ENCODE measurements around the gene CENPS. TPM values are rescaled to one million over a fixed set of nuclear protein-coding genes. Genes with fewer than 3 reads are reported as not detected.
A peak's percentile ranks its signal among the peaks of the same experiment; 100 is the strongest.

The CENPS gene
- total and polyA plus RNA-seq, 2 of the 13 experiments (the other 11 are each of a cell fraction or from before 2014, with no cell fraction given), result 3.3 to 22.0 TPM

DNA sequence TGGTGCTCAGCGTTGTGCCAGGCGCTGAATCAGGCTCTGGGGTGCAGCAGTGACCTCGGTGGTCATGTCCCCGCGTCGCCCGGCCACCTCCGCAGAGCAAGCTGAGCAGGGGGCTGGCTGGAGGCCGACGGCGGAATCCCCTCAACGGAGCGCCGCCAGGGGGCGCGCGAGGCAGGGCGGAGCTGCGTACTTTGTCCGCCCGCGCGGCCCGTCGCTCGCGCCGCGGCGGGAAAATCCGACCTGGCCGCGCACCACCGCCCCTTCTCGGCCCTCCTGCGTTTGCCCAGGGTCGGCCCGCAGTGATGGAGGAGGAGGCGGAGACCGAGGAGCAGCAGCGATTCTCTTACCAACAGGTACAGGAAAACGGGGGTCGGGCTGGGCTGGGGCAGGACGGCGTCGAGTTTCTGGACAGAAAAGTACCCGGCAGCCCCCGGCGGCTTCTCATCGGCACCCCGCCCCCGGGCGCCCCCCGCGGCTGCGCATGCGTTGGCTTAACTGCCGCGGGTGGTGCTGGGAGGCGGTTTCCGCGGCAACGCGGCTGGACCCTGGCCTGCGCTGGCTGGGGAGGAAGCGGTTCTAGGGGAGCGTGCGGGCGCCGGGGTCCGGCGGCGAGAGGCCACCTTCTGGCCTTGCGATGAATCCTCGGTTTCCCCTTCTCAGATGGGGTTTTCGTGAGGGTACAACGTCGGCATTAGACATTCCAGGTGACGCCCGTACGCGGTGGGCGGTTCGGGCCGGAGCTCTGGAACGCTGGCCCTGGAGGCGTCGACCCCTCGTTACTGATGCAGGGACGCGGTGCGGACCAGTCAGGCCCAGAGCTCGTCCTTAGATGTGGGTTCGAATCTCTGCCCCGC lies at the start of gene CENPS (continued):
- TF ChIP-seq, protein P1, sequence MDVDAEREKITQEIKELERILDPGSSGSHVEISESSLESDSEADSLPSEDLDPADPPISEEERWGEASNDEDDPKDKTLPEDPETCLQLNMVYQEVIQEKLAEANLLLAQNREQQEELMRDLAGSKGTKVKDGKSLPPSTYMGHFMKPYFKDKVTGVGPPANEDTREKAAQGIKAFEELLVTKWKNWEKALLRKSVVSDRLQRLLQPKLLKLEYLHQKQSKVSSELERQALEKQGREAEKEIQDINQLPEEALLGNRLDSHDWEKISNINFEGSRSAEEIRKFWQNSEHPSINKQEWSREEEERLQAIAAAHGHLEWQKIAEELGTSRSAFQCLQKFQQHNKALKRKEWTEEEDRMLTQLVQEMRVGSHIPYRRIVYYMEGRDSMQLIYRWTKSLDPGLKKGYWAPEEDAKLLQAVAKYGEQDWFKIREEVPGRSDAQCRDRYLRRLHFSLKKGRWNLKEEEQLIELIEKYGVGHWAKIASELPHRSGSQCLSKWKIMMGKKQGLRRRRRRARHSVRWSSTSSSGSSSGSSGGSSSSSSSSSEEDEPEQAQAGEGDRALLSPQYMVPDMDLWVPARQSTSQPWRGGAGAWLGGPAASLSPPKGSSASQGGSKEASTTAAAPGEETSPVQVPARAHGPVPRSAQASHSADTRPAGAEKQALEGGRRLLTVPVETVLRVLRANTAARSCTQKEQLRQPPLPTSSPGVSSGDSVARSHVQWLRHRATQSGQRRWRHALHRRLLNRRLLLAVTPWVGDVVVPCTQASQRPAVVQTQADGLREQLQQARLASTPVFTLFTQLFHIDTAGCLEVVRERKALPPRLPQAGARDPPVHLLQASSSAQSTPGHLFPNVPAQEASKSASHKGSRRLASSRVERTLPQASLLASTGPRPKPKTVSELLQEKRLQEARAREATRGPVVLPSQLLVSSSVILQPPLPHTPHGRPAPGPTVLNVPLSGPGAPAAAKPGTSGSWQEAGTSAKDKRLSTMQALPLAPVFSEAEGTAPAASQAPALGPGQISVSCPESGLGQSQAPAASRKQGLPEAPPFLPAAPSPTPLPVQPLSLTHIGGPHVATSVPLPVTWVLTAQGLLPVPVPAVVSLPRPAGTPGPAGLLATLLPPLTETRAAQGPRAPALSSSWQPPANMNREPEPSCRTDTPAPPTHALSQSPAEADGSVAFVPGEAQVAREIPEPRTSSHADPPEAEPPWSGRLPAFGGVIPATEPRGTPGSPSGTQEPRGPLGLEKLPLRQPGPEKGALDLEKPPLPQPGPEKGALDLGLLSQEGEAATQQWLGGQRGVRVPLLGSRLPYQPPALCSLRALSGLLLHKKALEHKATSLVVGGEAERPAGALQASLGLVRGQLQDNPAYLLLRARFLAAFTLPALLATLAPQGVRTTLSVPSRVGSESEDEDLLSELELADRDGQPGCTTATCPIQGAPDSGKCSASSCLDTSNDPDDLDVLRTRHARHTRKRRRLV (CRISPR knock-in tag; IDR thresholded peaks at IDR 0.05), result peak; percentile 91; the same call in 1 of the 2 replicates
- TF ChIP-seq TCF7 (IDR thresholded peaks at IDR 0.05; ENCODE audit: low read depth), result no peak
- peak; percentile 76; the same call in 1 of the 2 replicates for TF ChIP-seq SP4 (CRISPR knock-in tag; IDR thresholded peaks at IDR 0.05)
- peak; percentile 74; the same call in 1 of the 2 replicates for TF ChIP-seq ZSCAN31 (CRISPR knock-in tag; IDR thresholded peaks at IDR 0.05; ENCODE audit: low read depth)
- TF ChIP-seq ZNF562 (CRISPR knock-in tag; IDR thresholded peaks at IDR 0.05; ENCODE audit: borderline replicate concordance), result peak; percentile 93
- TF ChIP-seq PHF20 (CRISPR knock-in tag; IDR thresholded peaks at IDR 0.05), result peak; percentile 82
- TF ChIP-seq, protein P2, sequence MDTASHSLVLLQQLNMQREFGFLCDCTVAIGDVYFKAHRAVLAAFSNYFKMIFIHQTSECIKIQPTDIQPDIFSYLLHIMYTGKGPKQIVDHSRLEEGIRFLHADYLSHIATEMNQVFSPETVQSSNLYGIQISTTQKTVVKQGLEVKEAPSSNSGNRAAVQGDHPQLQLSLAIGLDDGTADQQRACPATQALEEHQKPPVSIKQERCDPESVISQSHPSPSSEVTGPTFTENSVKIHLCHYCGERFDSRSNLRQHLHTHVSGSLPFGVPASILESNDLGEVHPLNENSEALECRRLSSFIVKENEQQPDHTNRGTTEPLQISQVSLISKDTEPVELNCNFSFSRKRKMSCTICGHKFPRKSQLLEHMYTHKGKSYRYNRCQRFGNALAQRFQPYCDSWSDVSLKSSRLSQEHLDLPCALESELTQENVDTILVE (CRISPR knock-in tag; IDR thresholded peaks at IDR 0.05), result peak; percentile 83; the same call in 1 of the 2 replicates
- TF ChIP-seq, protein P3, sequence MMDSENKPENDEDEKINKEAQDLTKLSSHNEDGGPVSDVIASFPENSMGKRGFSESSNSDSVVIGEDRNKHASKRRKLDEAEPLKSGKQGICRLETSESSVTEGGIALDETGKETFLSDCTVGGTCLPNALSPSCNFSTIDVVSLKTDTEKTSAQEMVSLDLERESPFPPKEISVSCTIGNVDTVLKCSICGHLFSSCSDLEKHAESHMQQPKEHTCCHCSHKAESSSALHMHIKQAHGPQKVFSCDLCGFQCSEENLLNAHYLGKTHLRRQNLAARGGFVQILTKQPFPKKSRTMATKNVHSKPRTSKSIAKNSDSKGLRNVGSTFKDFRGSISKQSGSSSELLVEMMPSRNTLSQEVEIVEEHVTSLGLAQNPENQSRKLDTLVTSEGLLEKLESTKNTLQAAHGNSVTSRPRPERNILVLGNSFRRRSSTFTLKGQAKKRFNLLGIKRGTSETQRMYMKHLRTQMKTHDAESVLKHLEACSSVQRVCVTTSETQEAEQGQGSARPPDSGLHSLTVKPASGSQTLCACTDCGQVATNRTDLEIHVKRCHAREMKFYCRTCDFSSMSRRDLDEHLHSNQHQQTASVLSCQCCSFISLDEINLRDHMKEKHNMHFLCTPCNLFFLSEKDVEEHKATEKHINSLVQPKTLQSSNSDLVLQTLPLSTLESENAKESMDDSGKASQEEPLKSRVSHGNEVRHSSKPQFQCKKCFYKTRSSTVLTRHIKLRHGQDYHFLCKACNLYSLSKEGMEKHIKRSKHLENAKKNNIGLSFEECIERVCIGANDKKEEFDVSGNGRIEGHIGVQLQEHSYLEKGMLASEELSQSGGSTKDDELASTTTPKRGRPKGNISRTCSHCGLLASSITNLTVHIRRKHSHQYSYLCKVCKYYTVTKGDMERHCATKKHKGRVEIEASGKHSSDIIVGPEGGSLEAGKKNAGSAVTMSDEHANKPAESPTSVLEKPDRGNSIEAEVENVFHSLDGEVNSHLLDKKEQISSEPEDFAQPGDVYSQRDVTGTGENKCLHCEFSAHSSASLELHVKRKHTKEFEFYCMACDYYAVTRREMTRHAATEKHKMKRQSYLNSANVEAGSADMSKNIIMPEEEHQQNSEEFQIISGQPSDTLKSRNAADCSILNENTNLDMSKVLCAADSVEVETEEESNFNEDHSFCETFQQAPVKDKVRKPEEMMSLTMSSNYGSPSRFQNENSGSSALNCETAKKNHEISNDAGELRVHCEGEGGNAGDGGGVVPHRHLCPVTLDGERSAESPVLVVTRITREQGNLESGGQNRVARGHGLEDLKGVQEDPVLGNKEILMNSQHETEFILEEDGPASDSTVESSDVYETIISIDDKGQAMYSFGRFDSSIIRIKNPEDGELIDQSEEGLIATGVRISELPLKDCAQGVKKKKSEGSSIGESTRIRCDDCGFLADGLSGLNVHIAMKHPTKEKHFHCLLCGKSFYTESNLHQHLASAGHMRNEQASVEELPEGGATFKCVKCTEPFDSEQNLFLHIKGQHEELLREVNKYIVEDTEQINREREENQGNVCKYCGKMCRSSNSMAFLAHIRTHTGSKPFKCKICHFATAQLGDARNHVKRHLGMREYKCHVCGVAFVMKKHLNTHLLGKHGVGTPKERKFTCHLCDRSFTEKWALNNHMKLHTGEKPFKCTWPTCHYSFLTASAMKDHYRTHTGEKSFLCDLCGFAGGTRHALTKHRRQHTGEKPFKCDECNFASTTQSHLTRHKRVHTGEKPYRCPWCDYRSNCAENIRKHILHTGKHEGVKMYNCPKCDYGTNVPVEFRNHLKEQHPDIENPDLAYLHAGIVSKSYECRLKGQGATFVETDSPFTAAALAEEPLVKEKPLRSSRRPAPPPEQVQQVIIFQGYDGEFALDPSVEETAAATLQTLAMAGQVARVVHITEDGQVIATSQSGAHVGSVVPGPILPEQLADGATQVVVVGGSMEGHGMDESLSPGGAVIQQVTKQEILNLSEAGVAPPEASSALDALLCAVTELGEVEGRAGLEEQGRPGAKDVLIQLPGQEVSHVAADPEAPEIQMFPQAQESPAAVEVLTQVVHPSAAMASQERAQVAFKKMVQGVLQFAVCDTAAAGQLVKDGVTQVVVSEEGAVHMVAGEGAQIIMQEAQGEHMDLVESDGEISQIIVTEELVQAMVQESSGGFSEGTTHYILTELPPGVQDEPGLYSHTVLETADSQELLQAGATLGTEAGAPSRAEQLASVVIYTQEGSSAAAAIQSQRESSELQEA (CRISPR knock-in tag; IDR thresholded peaks at IDR 0.05; ENCODE audit: not compliant biosample characterization), result peak; percentile 89
- TF ChIP-seq ZNF792 (CRISPR knock-in tag; IDR thresholded peaks at IDR 0.05), result peak; percentile 83
- TF ChIP-seq ZNF841 (CRISPR knock-in tag; IDR thresholded peaks at IDR 0.05; ENCODE audit: borderline replicate concordance), result peak; percentile 94
- TF ChIP-seq MBD4 (IDR thresholded peaks at IDR 0.05; ENCODE audit: borderline replicate concordance, low read length), result no peak
- peak; percentile 89 for TF ChIP-seq CENPT (CRISPR knock-in tag; IDR thresholded peaks at IDR 0.05; ENCODE audit: low read depth)
- 0 out of 2 replicates have a peak, but pooled peaks have one; percentile 70 for TF ChIP-seq ZNF180 (CRISPR knock-in tag; IDR thresholded peaks at IDR 0.05; ENCODE audit: borderline replicate concordance, low read depth)
- TF ChIP-seq GLI4 (CRISPR knock-in tag; IDR thresholded peaks at IDR 0.05; ENCODE audit: borderline replicate concordance), result peak; percentile 93; the same call in 1 of the 2 replicates
